Measurements from ENCODE around the gene RGS19.

RGS19 gene

DNA sequence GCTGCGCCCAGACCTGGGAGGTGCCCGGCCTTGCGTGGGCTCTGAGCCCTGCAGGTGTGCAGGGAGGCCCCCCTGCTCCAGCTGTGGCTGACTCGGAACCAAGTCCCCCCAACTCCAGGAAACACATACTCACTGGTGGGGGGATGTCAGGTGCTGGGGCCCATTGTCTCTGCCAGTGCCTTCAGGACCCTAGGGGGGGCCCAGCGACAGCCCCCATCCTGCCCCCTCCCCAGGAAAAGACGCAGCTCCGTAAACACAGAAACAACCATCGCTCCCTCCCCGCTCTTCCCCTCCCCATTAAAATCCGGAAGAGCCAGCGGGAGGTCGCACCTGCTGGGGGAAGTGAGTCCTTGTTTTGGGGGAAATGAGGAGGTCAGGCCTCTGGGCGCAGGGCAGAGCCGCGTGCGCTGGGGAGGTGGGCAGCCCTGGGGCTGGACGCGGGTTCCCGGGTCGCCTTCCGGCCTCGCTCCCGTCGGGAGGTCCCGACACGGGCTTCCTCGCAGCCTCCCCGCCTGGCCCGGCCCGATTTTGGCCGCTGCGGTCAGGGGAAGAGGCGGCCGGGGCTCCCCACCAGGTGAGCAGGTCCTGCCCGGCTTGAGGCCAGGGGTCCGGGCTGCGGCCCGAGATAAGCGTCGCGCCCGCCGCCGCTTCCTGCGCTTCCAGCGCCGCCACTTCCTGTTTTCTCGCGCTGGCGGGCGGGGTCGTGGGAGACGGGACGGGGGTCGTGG lies 37.1 kb downstream of the RGS19 start:
- Histone ChIP-seq H3K4me3 (ENCODE audit: low read depth, low read length) (peak overlapping the region; percentile 65), H3K9ac (ENCODE audit: low read length) (peak overlapping the region; percentile 23), H3K27ac (ENCODE audit: low read depth, low read length) (no peak overlapping the region), H3K27me3 (ENCODE audit: control insufficient read depth, insufficient read depth, low read length) (peaks cover 89% of the 10 kb centered on the region), H3K36me3 (ENCODE audit: control insufficient read depth, insufficient read depth, low read length) (no peaks in the 10 kb centered on the region), H3K4me1 (ENCODE audit: control insufficient read depth, insufficient read depth, low read length) (peaks cover 32% of the 10 kb centered on the region), H3K9me3 (ENCODE audit: control insufficient read depth, insufficient read depth, low read depth, low read length) (no peaks in the 10 kb centered on the region)

GRCh38 chr20:64041781-64042053 lies 37.6 kb downstream of the RGS19 start:
- Histone ChIP-seq H3K36me3 (ENCODE audit: control insufficient read depth, insufficient read depth, low read length) (no peaks in the 10 kb centered on the region), H3K4me3 (ENCODE audit: low read depth, low read length) (peak overlapping the region; percentile 65), H3K27me3 (ENCODE audit: control insufficient read depth, insufficient read depth, low read length) (peaks cover 89% of the 10 kb centered on the region), H3K27ac (ENCODE audit: low read depth, low read length) (no peak overlapping the region), H3K4me1 (ENCODE audit: control insufficient read depth, insufficient read depth, low read length) (peaks cover 37% of the 10 kb centered on the region), H3K9me3 (ENCODE audit: control insufficient read depth, insufficient read depth, low read depth, low read length) (no peaks in the 10 kb centered on the region), H3K9ac (ENCODE audit: low read length) (no peak overlapping the region)

DNA sequence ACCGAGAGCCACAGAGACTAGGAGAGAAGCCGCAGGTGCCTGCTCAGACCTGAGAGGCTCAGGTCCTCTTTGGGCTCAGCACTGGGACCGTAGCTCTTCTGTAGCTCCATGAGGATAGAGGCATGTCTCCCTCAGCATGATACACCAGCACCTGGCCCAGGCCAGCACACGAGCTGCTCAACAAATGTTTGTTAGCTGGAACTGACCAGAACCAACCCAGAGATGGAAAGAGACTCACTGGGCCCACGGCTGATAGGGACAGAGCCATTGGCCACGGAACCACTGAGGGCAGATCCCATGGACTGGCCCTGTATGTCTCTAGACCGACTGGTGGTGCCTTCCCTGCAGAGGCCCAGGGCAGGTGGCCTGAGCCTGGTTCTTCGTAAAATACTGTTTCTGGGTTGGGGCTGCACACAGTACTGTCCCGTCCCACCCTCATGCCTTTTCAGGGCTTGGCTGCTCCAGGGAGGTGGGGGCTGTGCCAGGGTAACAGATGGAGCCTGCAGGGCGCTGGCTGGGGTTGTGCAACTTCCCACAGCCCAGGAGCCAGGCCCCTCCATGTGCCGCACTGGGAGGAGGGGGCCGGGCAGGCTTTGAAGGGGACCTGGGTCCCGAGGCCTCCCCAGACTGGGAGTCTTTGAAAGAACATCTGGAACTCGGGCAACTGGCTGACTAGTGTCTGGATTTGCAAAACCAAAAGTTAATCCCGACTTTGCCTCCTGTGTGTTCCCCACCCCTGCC lies 38.1 kb downstream of the RGS19 start:
- Histone ChIP-seq H3K9me3 (ENCODE audit: control insufficient read depth, insufficient read depth, low read depth, low read length) (no peaks in the 10 kb centered on the region), H3K27ac (ENCODE audit: low read depth, low read length) (no peak overlapping the region), H3K4me1 (ENCODE audit: control insufficient read depth, insufficient read depth, low read length) (peaks cover 42% of the 10 kb centered on the region), H3K27me3 (ENCODE audit: control insufficient read depth, insufficient read depth, low read length) (peaks cover 84% of the 10 kb centered on the region), H3K4me3 (ENCODE audit: low read depth, low read length) (no peak overlapping the region), H3K9ac (ENCODE audit: low read length) (no peak overlapping the region), H3K36me3 (ENCODE audit: control insufficient read depth, insufficient read depth, low read length) (no peaks in the 10 kb centered on the region)

DNA sequence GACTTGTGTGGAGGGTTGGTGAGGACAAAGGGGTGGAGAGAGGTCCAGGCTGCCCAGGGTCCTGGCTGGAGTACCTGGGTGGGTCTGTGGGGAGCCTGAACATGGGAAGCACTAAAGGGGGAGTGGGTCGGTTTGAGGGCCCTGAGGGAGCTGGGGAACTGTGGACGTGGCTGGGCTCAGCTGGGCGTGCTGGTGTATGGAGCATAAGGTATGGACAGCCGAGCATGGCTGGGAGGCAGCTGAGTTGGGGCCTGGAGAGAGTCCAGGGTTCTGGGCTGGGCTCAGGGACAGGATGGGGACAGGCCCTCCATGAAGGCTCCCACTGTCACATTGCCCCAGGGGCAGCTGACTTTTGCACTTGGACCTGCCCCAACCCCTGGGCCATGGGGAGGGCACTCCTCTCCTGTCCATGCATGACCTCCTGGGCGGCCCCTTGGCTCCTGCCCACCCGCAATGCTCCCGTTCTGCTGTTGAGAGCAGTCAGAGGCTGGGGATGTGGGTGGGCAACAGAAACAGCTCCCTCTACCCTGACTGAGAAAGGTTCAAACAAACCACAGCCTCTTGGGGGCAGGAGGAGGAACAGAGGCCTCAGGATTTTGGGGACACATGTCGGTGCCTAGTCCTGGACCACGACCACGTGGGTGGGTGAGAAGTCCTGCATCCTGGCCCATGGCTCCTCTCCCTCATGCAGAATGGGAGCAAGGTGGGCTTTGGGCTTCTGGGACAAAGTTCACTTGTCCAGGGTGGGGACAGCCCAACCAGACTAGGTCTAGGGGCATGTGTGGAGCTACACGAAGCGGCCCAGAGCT lies 38.9 kb downstream of the RGS19 start:
- Histone ChIP-seq H3K27ac (ENCODE audit: low read depth, low read length) (no peak overlapping the region), H3K4me3 (ENCODE audit: low read depth, low read length) (no peak overlapping the region), H3K4me1 (ENCODE audit: control insufficient read depth, insufficient read depth, low read length) (peaks cover 45% of the 10 kb centered on the region), H3K27me3 (ENCODE audit: control insufficient read depth, insufficient read depth, low read length) (peaks cover 76% of the 10 kb centered on the region), H3K9me3 (ENCODE audit: control insufficient read depth, insufficient read depth, low read depth, low read length) (no peaks in the 10 kb centered on the region), H3K36me3 (ENCODE audit: control insufficient read depth, insufficient read depth, low read length) (no peaks in the 10 kb centered on the region), H3K9ac (ENCODE audit: low read length) (no peak overlapping the region)

- no peak overlapping the region for H3K27ac ChIP-seq (ENCODE audit: low read depth, low read length)
- H3K27me3 ChIP-seq (ENCODE audit: control insufficient read depth, insufficient read depth, low read length), result peaks cover 67% of the 10 kb centered on the region
- H3K9ac ChIP-seq (ENCODE audit: low read length), result no peak overlapping the region
These were observed 39.8 kb downstream of the RGS19 start for GRCh38 chr20:64039293-64040160.

DNA sequence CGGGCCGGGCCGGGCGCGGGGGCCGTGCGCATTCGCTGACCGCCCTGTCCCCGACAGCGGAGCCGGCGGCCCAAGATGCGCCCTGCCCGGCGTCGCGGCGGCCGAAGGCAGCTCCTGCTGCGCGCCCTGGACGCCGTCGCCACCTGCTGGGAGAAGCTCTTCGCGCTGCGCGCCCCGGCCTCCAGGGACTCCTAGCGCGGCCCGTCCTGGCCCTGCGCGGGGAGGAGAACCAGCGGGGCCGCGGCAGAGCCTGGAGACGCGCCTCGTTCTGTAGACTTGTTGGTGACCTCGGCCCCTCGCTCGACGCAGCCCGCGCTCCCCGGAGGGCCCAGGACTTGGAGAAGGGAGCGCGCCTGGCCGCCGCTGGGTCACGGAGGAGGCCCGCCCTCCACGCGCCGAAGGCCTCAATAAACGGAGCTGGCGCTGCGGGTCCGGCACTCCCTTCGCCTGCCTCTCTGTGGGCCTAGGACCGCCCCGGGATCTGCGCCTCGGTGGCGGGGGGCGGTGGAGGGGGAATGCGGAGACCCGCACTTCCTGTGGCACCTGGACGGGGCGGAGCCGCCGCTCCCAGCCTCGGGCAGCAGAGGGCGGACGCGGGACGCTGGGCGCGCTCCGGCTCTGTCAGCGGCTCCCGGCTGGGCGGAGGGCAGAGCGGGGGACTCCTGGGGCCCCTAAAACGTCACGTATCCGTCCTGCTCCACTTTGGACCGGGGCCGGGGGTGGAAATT lies 40.6 kb downstream of the RGS19 start:
- peaks cover 39% of the 10 kb centered on the region for H3K4me1 ChIP-seq (ENCODE audit: control insufficient read depth, insufficient read depth, low read length)
- no peaks in the 10 kb centered on the region for H3K9me3 ChIP-seq (ENCODE audit: control insufficient read depth, insufficient read depth, low read depth, low read length)
- peaks cover 11% of the 10 kb centered on the region for H3K36me3 ChIP-seq (ENCODE audit: control insufficient read depth, insufficient read depth, low read length)
- peak overlapping the region; percentile 80 for H3K4me3 ChIP-seq (ENCODE audit: low read depth, low read length)
- H3K9ac ChIP-seq (ENCODE audit: low read length), result no peak overlapping the region
- H3K27ac ChIP-seq (ENCODE audit: low read depth, low read length), result no peak overlapping the region
- peaks cover 61% of the 10 kb centered on the region for H3K27me3 ChIP-seq (ENCODE audit: control insufficient read depth, insufficient read depth, low read length)

More at GRCh38 chr20:64039293-64040160, 39.8 kb downstream of the RGS19 start:
- H3K4me3 ChIP-seq (ENCODE audit: low read depth, low read length), result peak overlapping the region; percentile 80
- H3K36me3 ChIP-seq (ENCODE audit: control insufficient read depth, insufficient read depth, low read length), result peaks cover 5% of the 10 kb centered on the region; the same call in 1 of the 2 replicates
- H3K4me1 ChIP-seq (ENCODE audit: control insufficient read depth, insufficient read depth, low read length), result peaks cover 41% of the 10 kb centered on the region
- no peaks in the 10 kb centered on the region for H3K9me3 ChIP-seq (ENCODE audit: control insufficient read depth, insufficient read depth, low read depth, low read length)

DNA sequence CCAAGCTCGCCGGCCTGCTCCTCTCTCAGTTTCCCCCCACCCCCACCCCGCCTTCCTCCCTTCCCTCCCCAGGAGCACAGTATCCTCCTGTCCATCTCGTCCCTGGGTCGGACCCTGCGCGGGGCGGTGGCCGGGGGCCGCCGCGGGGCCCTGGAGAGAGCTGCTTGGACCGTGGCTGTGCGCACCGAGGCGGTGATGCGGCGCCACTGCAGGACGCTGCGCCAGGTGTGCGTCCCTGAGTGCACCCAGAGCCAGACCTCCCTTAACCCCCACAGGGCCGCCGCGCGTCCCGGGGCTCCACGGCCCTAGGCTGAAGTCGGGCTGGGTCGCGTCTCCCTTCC lies 41.1 kb downstream of the RGS19 start:
- H3K9ac ChIP-seq (ENCODE audit: low read length), result no peak overlapping the region
- peaks cover 39% of the 10 kb centered on the region for H3K4me1 ChIP-seq (ENCODE audit: control insufficient read depth, insufficient read depth, low read length)
- H3K27me3 ChIP-seq (ENCODE audit: control insufficient read depth, insufficient read depth, low read length), result peaks cover 57% of the 10 kb centered on the region
- no peak overlapping the region for H3K27ac ChIP-seq (ENCODE audit: low read depth, low read length)
- H3K9me3 ChIP-seq (ENCODE audit: control insufficient read depth, insufficient read depth, low read depth, low read length), result no peaks in the 10 kb centered on the region
- peaks cover 14% of the 10 kb centered on the region for H3K36me3 ChIP-seq (ENCODE audit: control insufficient read depth, insufficient read depth, low read length)
- peak overlapping the region; percentile 80 for H3K4me3 ChIP-seq (ENCODE audit: low read depth, low read length)

- H3K36me3 ChIP-seq (ENCODE audit: control insufficient read depth, insufficient read depth, low read length), result peaks cover 20% of the 10 kb centered on the region
- no peaks in the 10 kb centered on the region for H3K9me3 ChIP-seq (ENCODE audit: control insufficient read depth, insufficient read depth, low read depth, low read length)
- no peak overlapping the region for H3K27ac ChIP-seq (ENCODE audit: low read depth, low read length)
- peak overlapping the region; percentile 80 for H3K4me3 ChIP-seq (ENCODE audit: low read depth, low read length)
- peaks cover 57% of the 10 kb centered on the region for H3K27me3 ChIP-seq (ENCODE audit: control insufficient read depth, insufficient read depth, low read length)
- H3K4me1 ChIP-seq (ENCODE audit: control insufficient read depth, insufficient read depth, low read length), result peaks cover 39% of the 10 kb centered on the region
- no peak overlapping the region for H3K9ac ChIP-seq (ENCODE audit: low read length)
These were observed 41.7 kb downstream of the RGS19 start for GRCh38 chr20:64037498-64038213.

GRCh38 chr20:64037199-64037497 lies 42.2 kb downstream of the RGS19 start:
- Histone ChIP-seq H3K9me3 (ENCODE audit: control insufficient read depth, insufficient read depth, low read depth, low read length) (no peaks in the 10 kb centered on the region), H3K27me3 (ENCODE audit: control insufficient read depth, insufficient read depth, low read length) (peaks cover 53% of the 10 kb centered on the region), H3K4me3 (ENCODE audit: low read depth, low read length) (no peak overlapping the region), H3K27ac (ENCODE audit: low read depth, low read length) (no peak overlapping the region), H3K36me3 (ENCODE audit: control insufficient read depth, insufficient read depth, low read length) (peaks cover 24% of the 10 kb centered on the region), H3K9ac (ENCODE audit: low read length) (peak overlapping the region; percentile 9), H3K4me1 (ENCODE audit: control insufficient read depth, insufficient read depth, low read length) (peaks cover 37% of the 10 kb centered on the region)
